HepG2 (cell line): ENCODE measurements around the gene NAA25. TPM values are rescaled to one million over a fixed set of nuclear protein-coding genes. Genes with fewer than 3 reads are reported as not detected.

Experiments used
- AGO2 ChIP-seq: fragments of 200-400 bp; formaldehyde crosslinking; optimal IDR thresholded peaks from 2 replicates; pipeline ENCODE3; 2017; ENCODE audit warnings: mild to moderate bottlenecking, low read depth, low read length, moderate library complexity
- ATAD3A ChIP-seq: sonication (generic); formaldehyde crosslinking; IDR thresholded peaks from 2 replicates; pipeline ENCODE4 v1.4.0; 2020; ENCODE audit warnings: missing genetic modification reagents
- CHCHD3 ChIP-seq: sonication (generic); formaldehyde crosslinking; IDR thresholded peaks from 2 replicates; pipeline ENCODE4 v1.8.0; 2022; ENCODE audit warnings: mild to moderate bottlenecking, missing genetic modification reagents, moderate library complexity
- EZH2 ChIP-seq: conservative IDR thresholded peaks from 2 replicates; pipeline ENCODE4 v1.6.1; 2012; ENCODE audit warnings: mild to moderate bottlenecking, low read depth, low read length, moderate library complexity
- HNRNPL ChIP-seq: fragments of 200-400 bp; formaldehyde crosslinking; IDR thresholded peaks from 2 replicates; pipeline ENCODE4 v1.6.1; 2017; ENCODE audit warnings: mild to moderate bottlenecking, low read depth, low read length
- MLLT10 ChIP-seq: sonication (generic); formaldehyde crosslinking; IDR thresholded peaks from 2 replicates; pipeline ENCODE4 v1.4.0; 2020; ENCODE audit warnings: missing genetic modification reagents
- MXD3 ChIP-seq: IDR thresholded peaks from 2 replicates; pipeline ENCODE4 v1.6.1; 2016; ENCODE audit warnings: mild to moderate bottlenecking, missing biosample characterization, missing genetic modification reagents
- PRDM15 ChIP-seq: sonication (generic); formaldehyde crosslinking; IDR thresholded peaks from 2 replicates; pipeline ENCODE4 v1.4.0; 2020; ENCODE audit warnings: missing genetic modification reagents
- SRF ChIP-seq: IDR thresholded peaks from 2 replicates; pipeline ENCODE4 v1.6.1; 2011; ENCODE audit warnings: mild to moderate bottlenecking, low read depth, low read length, moderate library complexity
- TARDBP ChIP-seq: sonication (generic); formaldehyde crosslinking; IDR thresholded peaks from 2 replicates; pipeline ENCODE4 v1.8.0; 2022; ENCODE audit warnings: mild to moderate bottlenecking, missing genetic modification reagents
- ZC3H13 ChIP-seq: sonication (generic); formaldehyde crosslinking; IDR thresholded peaks from 2 replicates; pipeline ENCODE4 v1.8.1; 2023; ENCODE audit warnings: mild to moderate bottlenecking, missing genetic modification reagents, moderate library complexity
- ZNF230 ChIP-seq: sonication (generic); formaldehyde crosslinking; IDR thresholded peaks from 2 replicates; pipeline ENCODE4 v1.4.0; 2020; ENCODE audit warnings: mild to moderate bottlenecking, missing genetic modification reagents
- ZNF484 ChIP-seq: sonication (generic); formaldehyde crosslinking; IDR thresholded peaks from 2 replicates; pipeline ENCODE4 v1.5.1; 2020; ENCODE audit warnings: mild to moderate bottlenecking, low read depth, missing genetic modification reagents, borderline replicate concordance
- ZNF570 ChIP-seq: sonication (generic); formaldehyde crosslinking; IDR thresholded peaks from 2 replicates; pipeline ENCODE4 v1.4.0; 2020; ENCODE audit warnings: mild to moderate bottlenecking, missing genetic modification reagents, borderline replicate concordance
- ZNF746 ChIP-seq: sonication (generic); formaldehyde crosslinking; IDR thresholded peaks from 2 replicates; pipeline ENCODE4 v1.8.0; 2022; ENCODE audit warnings: mild to moderate bottlenecking, missing genetic modification reagents
- ZSCAN20 ChIP-seq: sonication (generic); formaldehyde crosslinking; IDR thresholded peaks from 2 replicates; pipeline ENCODE4 v1.4.0; 2020; ENCODE audit warnings: missing genetic modification reagents, mild to moderate bottlenecking, borderline replicate concordance
- polyA plus RNA-seq, 8 experiments: library from polyadenylated mRNA; depleted of rRNA in 3 of 8; stranded (reverse) in 7 of 8; unstranded in 1 of 8; fragments of >200 nt; fragmentation: Illumina TruSeq in 4 of 8; extraction: Trizol in 4 of 8; gene quantifications; 2 replicates each; pipeline versions ENCODE4 v1.2.1 to v1.2.3, GENCODE V29; 2011 to 2016; ENCODE audit warnings: low read depth in 4 of 8, missing spikeins in 1 of 8, mixed read lengths in 1 of 8; ENCODE audit not compliant: insufficient read depth in 1 of 8
- total RNA-seq, 5 experiments: library from RNA; depleted of rRNA; stranded (reverse); fragments of >200 nt; fragmentation: Illumina TruSeq; extraction: Trizol; gene quantifications; 2 replicates each; pipeline ENCODE4 v1.2.3, GENCODE V29; 2016; ENCODE audit warnings: low read depth in 1 of 5
- TF ChIP-seq, protein P1 (sequence below): sonication (generic); formaldehyde crosslinking; IDR thresholded peaks from 2 replicates; pipeline ENCODE4 v1.4.0; 2020; ENCODE audit warnings: missing genetic modification reagents
- TF ChIP-seq, protein P2 (sequence below): IDR thresholded peaks from 2 replicates; pipeline ENCODE4 v1.6.1; 2016; ENCODE audit warnings: missing compliant biosample characterization, missing genetic modification reagents, borderline replicate concordance

NAA25 gene
- total and polyA plus RNA-seq, 2 of the 13 experiments (the other 11 are each of a cell fraction or from before 2014, with no cell fraction given), result 11.4 to 32.0 TPM

DNA sequence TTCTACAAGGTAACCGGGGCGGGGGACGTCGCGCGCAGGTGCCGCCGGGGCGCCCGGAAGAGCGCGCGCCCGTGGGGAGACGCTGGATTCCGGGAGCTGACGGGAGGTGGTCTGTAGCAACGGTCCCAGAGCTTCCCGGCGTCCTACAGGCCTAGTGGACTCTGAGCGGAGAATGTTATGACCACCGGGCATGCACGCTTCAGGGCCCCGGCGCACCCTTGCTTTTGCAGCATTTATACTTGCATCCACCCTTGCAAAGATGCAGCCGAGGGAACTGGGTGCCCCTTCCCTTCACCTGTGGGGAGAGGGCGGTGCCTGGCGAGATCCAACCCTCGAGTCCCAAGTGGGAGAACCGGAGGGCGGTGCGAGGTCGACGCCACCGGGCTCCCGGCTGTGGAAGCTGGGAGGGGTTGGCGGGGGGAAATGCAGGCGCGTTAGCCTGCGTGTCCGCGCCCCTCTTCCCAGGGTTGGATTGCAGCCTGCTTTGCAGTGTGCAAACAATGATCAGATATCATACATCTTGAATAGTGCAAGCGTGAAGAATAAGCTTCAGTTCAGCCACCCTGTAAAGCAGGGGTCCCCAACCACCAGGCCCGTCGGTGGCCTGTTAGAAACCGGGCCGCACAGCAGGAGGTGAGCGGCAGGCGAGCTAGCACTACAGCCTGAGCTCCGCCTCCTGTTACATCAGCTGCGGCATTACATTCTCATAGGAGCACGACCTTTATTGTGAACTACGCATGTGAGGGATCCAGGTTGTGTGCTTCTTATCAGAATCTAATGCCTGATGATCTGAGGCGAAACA is 94.8 kb downstream of the NAA25 start (continued):
- no peak; the same call in 1 of the 2 replicates for TF ChIP-seq TARDBP (CRISPR knock-in tag)
- no peak for TF ChIP-seq ZSCAN20 (CRISPR knock-in tag)
- TF ChIP-seq ATAD3A (CRISPR knock-in tag), result peak; percentile 15; the same call in 1 of the 2 replicates
- TF ChIP-seq EZH2, result no peak
- TF ChIP-seq SRF, result no peak
- TF ChIP-seq ZNF746 (CRISPR knock-in tag), result no peak; the same call in 1 of the 2 replicates
- TF ChIP-seq MXD3 (CRISPR knock-in tag), result no peak; the same call in none of the 2 replicates
- no peak for TF ChIP-seq CHCHD3 (CRISPR knock-in tag)
- no peak for TF ChIP-seq MLLT10 (CRISPR knock-in tag)
- peak; percentile 92 for TF ChIP-seq AGO2
- TF ChIP-seq ZNF570, result no peak
- TF ChIP-seq, protein P1, sequence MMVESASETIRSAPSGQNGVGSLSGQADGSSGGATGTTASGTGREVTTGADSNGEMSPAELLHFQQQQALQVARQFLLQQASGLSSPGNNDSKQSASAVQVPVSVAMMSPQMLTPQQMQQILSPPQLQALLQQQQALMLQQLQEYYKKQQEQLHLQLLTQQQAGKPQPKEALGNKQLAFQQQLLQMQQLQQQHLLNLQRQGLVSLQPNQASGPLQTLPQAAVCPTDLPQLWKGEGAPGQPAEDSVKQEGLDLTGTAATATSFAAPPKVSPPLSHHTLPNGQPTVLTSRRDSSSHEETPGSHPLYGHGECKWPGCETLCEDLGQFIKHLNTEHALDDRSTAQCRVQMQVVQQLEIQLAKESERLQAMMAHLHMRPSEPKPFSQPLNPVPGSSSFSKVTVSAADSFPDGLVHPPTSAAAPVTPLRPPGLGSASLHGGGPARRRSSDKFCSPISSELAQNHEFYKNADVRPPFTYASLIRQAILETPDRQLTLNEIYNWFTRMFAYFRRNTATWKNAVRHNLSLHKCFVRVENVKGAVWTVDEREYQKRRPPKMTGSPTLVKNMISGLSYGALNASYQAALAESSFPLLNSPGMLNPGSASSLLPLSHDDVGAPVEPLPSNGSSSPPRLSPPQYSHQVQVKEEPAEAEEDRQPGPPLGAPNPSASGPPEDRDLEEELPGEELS, result 0 out of 2 replicates have a peak, but pooled peaks have one; percentile 11
- TF ChIP-seq PRDM15 (CRISPR knock-in tag), result no peak
- no peak for TF ChIP-seq ZNF484
- TF ChIP-seq HNRNPL, result 0 out of 2 replicates have a peak, but pooled peaks have one; percentile 28
- peak; percentile 27; the same call in 1 of the 2 replicates for TF ChIP-seq ZC3H13 (CRISPR knock-in tag)
- TF ChIP-seq ZNF230 (CRISPR knock-in tag), result peak; percentile 77; the same call in 1 of the 2 replicates
- TF ChIP-seq, protein P2, sequence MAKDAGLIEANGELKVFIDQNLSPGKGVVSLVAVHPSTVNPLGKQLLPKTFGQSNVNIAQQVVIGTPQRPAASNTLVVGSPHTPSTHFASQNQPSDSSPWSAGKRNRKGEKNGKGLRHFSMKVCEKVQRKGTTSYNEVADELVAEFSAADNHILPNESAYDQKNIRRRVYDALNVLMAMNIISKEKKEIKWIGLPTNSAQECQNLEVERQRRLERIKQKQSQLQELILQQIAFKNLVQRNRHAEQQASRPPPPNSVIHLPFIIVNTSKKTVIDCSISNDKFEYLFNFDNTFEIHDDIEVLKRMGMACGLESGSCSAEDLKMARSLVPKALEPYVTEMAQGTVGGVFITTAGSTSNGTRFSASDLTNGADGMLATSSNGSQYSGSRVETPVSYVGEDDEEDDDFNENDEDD (CRISPR knock-in tag), result no peak
